Trophoblast cell (in vitro differentiated cells and primary cell): ENCODE measurements around the gene NLGN4X. TPM values are rescaled to one million over a fixed set of nuclear protein-coding genes. Genes with fewer than 3 reads are reported as not detected.
A peak's percentile ranks its signal among the peaks of the same experiment; 100 is the strongest.

ENCODE experiments used
- DNase-seq, 2 donors: peaks; one replicate each; pipeline ENCODE4 v3.0.0-alpha.2; 2016
- H2AFZ ChIP-seq: 2 replicates; pipeline ENCODE4 v1.6.1; 2013; ENCODE audit warnings: low read length, moderate library complexity, mild to moderate bottlenecking; ENCODE audit not compliant: insufficient read depth, poor library complexity
- H2AK5ac ChIP-seq: 2 replicates; pipeline ENCODE4 v1.6.1; 2013; ENCODE audit warnings: mild to moderate bottlenecking, low read length
- H2BK120ac ChIP-seq: 2 replicates; pipeline ENCODE4 v1.6.1; 2013; ENCODE audit warnings: low read length, mild to moderate bottlenecking, moderate library complexity; ENCODE audit not compliant: insufficient read depth, poor library complexity
- H2BK12ac ChIP-seq: 2 replicates; pipeline ENCODE4 v1.6.1; 2013; ENCODE audit warnings: mild to moderate bottlenecking, low read length, moderate library complexity
- H2BK5ac ChIP-seq: 2 replicates; pipeline ENCODE4 v1.6.1; 2013; ENCODE audit warnings: low read length, low read depth, moderate library complexity, mild to moderate bottlenecking; ENCODE audit not compliant: poor library complexity
- H3K14ac ChIP-seq: 2 replicates; pipeline ENCODE4 v1.6.1; 2013; ENCODE audit warnings: mild to moderate bottlenecking, low read length
- H3K18ac ChIP-seq: 2 replicates; pipeline ENCODE4 v1.6.1; 2013; ENCODE audit warnings: mild to moderate bottlenecking, low read length
- H3K23ac ChIP-seq: 2 replicates; pipeline ENCODE4 v1.6.1; 2013; ENCODE audit warnings: low read length
- H3K27ac ChIP-seq: 2 replicates; pipeline ENCODE4 v1.5.1; 2013; ENCODE audit warnings: low read depth, mild to moderate bottlenecking, inconsistent platforms, low read length, moderate library complexity
- H3K27me3 ChIP-seq: 2 replicates; pipeline ENCODE4 v1.6.1; 2013; ENCODE audit warnings: inconsistent platforms, mild to moderate bottlenecking, low read length, moderate library complexity; ENCODE audit not compliant: insufficient read depth
- H3K36me3 ChIP-seq, 2 experiments: 1 replicate in 1 of 2; 2 replicates in 1 of 2; pipeline ENCODE4 v1.6.1; 2013; ENCODE audit warnings: low read length in 2 of 2, mild to moderate bottlenecking in 2 of 2, moderate library complexity in 1 of 2; ENCODE audit not compliant: insufficient read depth in 2 of 2, control insufficient read depth in 1 of 2
- H3K4ac ChIP-seq: 2 replicates; pipeline ENCODE4 v1.6.1; 2013; ENCODE audit warnings: low read depth, mild to moderate bottlenecking, low read length, moderate library complexity
- H3K4me1 ChIP-seq, 2 experiments: 1 replicate in 1 of 2; 2 replicates in 1 of 2; pipeline ENCODE4 v1.6.1; 2013; ENCODE audit warnings: low read length in 2 of 2, mild to moderate bottlenecking in 2 of 2, moderate library complexity in 1 of 2; ENCODE audit not compliant: insufficient read depth in 2 of 2, control insufficient read depth in 1 of 2
- H3K4me2 ChIP-seq: 2 replicates; pipeline ENCODE4 v1.6.1; 2013; ENCODE audit warnings: inconsistent platforms, mild to moderate bottlenecking, low read length, moderate library complexity
- H3K4me3 ChIP-seq: 2 replicates; pipeline ENCODE4 v1.5.1; 2013; ENCODE audit warnings: mild to moderate bottlenecking, low read depth, low read length, inconsistent platforms
- H3K79me1 ChIP-seq: one replicate; pipeline ENCODE4 v1.6.1; 2013; ENCODE audit warnings: low read length
- H3K79me2 ChIP-seq: 2 replicates; pipeline ENCODE4 v1.6.1; 2013; ENCODE audit warnings: low read length, mild to moderate bottlenecking; ENCODE audit not compliant: control insufficient read depth, insufficient read depth, poor library complexity
- H3K9ac ChIP-seq: 2 replicates; pipeline ENCODE4 v1.6.1; 2013; ENCODE audit warnings: mild to moderate bottlenecking, low read length
- H3K9me3 ChIP-seq: 2 replicates; pipeline ENCODE4 v1.6.1; 2013; ENCODE audit warnings: low read depth, mild to moderate bottlenecking, control low read depth, inconsistent platforms, low read length; ENCODE audit not compliant: insufficient read depth
- H4K12ac ChIP-seq: 2 replicates; pipeline ENCODE4 v1.6.1; 2013; ENCODE audit warnings: low read depth, mild to moderate bottlenecking, low read length, moderate library complexity
- H4K8ac ChIP-seq: 2 replicates; pipeline ENCODE4 v1.6.1; 2013; ENCODE audit warnings: low read depth, mild to moderate bottlenecking, low read length, moderate library complexity
- H4K91ac ChIP-seq: one replicate; pipeline ENCODE4 v1.6.1; 2013; ENCODE audit warnings: low read depth, mild to moderate bottlenecking, low read length, moderate library complexity
- WGBS: extraction: QIAGEN DNeasy Blood & Tissue Kit; methylation state at CpG from one replicate; pipeline ENCODE4 v1.1.7; 2013; ENCODE audit warnings: missing lambda C conversion rate; ENCODE audit not compliant: insufficient read length, insufficient coverage; ENCODE audit errors: extremely low coverage; 5-methylcytosine and 5-hydroxymethylcytosine counted together
- polyA plus RNA-seq: library from polyadenylated mRNA; stranded (reverse); fragments of 200-250 nt; gene quantifications from 2 replicates; pipeline ENCODE4 v1.2.3, GENCODE V29; 2013

The NLGN4X gene
- polyA plus RNA-seq = 4.3 and 4.7 TPM in 2 replicates

DNA sequence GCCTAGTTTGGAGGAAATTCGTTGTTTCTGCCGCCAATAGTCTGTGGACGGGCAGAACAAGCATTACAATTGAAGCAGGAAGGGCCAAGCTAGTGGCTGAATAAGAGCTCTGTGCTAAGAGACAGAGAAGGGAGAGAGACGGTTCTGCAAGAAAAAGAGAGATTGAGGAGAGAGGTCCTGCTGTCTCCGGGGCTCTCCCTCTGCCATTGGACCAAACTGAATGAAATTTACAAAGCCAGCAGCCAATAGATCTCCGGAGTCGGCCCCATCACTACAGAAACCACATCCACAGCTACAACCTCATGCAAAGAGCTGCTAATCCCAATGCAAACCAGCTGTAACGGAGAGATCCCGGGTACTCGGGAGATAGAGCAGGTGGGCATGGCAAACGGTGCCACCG lies at the start of gene NLGN4X:
NLGN4X (minus strand) TSS at position 148 of the 400 bp plus-strand sequence. CDS start 77,401 bp downstream, outside the sequence.
- Histone ChIP-seq H4K12ac (no peak within 1 kb of the TSS), H2AFZ (no peak within 1 kb of the TSS), H3K27ac (no peak within 1 kb of the TSS), H3K23ac (no peak within 1 kb of the TSS), H3K36me3 (no peaks in the 10 kb centered on the region), H3K79me2 (peaks cover 4% of the 10 kb centered on the region), H2BK5ac (no peak within 1 kb of the TSS), H3K4me1 (peaks cover 3 to 6% of the 10 kb centered on the region in 2 experiments), H4K8ac (no peak within 1 kb of the TSS), H2BK12ac (no peak within 1 kb of the TSS), H3K4ac (no peak within 1 kb of the TSS), H3K9ac (no peak within 1 kb of the TSS), H3K4me2 (peak within 1 kb of the TSS; percentile 93), H3K14ac (no peak within 1 kb of the TSS), H3K9me3 (no peaks in the 10 kb centered on the region), H3K79me1 (no peaks in the 10 kb centered on the region), H3K27me3 (no peaks in the 10 kb centered on the region), H3K4me3 (no peak within 1 kb of the TSS), H2BK120ac (no peak within 1 kb of the TSS), H4K91ac (no peak within 1 kb of the TSS), H3K18ac (no peak within 1 kb of the TSS), H2AK5ac (no peak within 1 kb of the TSS)
- no peak for DNase-seq
- no CpG with 5 or more reads among the region's 12 CpGs for WGBS

DNA sequence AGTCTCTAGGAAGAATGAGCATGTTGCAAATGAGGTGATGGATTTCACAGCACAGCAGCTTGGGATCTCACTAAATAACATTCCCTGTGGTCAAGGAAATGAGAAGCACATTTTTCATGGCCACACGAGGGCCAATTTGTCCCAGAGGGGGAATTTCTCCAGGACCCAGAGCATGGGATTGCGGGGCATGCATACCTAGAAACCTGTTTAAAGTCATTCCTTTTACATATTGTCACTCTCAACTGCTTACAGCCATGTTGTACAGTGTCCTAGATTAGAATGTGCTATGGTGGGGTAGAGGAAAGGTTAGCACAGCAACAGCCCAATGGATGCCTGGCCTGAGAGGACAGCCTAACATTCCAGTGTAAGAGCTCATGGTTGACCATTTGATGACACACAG lies 37.4 kb upstream of the NLGN4X start:
- Histone ChIP-seq H4K8ac (no peak overlapping the region), H3K79me2 (no peaks in the 10 kb centered on the region), H3K36me3 (no peaks in the 10 kb centered on the region), H3K14ac (no peak overlapping the region), H4K12ac (no peak overlapping the region), H2BK12ac (no peak overlapping the region), H2AK5ac (no peak overlapping the region), H3K9ac (no peak overlapping the region), H4K91ac (no peak overlapping the region), H3K18ac (no peak overlapping the region), H3K9me3 (no peaks in the 10 kb centered on the region), H3K4me2 (no peak overlapping the region), H3K79me1 (no peaks in the 10 kb centered on the region), H2AFZ (no peak overlapping the region), H3K4ac (no peak overlapping the region), H3K27ac (no peak overlapping the region), H2BK5ac (no peak overlapping the region), H3K27me3 (no peaks in the 10 kb centered on the region), H3K4me3 (no peak overlapping the region), H3K23ac (no peak overlapping the region), H3K4me1 (no peaks in the 10 kb centered on the region), H2BK120ac (no peak overlapping the region)
- peak; percentile 84 to 87 for DNase-seq
- WGBS = no CpG with 5 or more reads among the region's 2 CpGs

DNA sequence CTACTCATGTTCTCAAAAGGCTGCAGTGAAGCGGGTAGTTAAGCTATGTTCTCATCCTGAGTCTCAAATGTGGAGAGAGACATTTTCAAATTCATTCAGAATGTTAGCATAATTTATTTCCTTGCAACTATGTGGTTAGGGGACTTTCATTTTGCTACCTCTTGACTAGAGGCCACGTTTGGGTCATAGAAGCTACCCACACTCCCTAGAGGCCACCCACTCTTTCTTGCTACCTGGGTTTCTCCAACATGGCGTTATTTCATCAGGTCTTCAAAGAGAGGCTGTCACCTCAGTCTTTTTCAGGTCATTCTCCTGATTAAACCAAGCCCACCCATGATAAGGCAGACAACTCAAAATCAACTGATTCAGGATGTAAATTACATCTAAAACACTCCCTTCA lies 34.3 kb upstream of the NLGN4X start:
- no peak overlapping the region for H4K91ac ChIP-seq
- H3K27me3 ChIP-seq = no peaks in the 10 kb centered on the region
- H3K79me1 ChIP-seq = no peaks in the 10 kb centered on the region
- H2BK5ac ChIP-seq = no peak overlapping the region
- H3K9me3 ChIP-seq = no peaks in the 10 kb centered on the region
- DNase-seq = no peak
- no peak overlapping the region for H2BK120ac ChIP-seq
- H3K18ac ChIP-seq = no peak overlapping the region
- no peak overlapping the region for H3K9ac ChIP-seq
- H2BK12ac ChIP-seq = no peak overlapping the region
- H3K36me3 ChIP-seq = no peaks in the 10 kb centered on the region
- H3K4me3 ChIP-seq = no peak overlapping the region
- H3K4ac ChIP-seq = no peak overlapping the region
- no CpG with 5 or more reads among the region's 3 CpGs for WGBS
- no peak overlapping the region for H2AK5ac ChIP-seq
- H3K4me1 ChIP-seq = no peaks in the 10 kb centered on the region
- H3K4me2 ChIP-seq = no peak overlapping the region
- H3K27ac ChIP-seq = no peak overlapping the region
- H4K8ac ChIP-seq = no peak overlapping the region
- H3K23ac ChIP-seq = no peak overlapping the region
- H3K14ac ChIP-seq = no peak overlapping the region
- H2AFZ ChIP-seq = no peak overlapping the region
- H4K12ac ChIP-seq = no peak overlapping the region
- no peaks in the 10 kb centered on the region for H3K79me2 ChIP-seq

DNA sequence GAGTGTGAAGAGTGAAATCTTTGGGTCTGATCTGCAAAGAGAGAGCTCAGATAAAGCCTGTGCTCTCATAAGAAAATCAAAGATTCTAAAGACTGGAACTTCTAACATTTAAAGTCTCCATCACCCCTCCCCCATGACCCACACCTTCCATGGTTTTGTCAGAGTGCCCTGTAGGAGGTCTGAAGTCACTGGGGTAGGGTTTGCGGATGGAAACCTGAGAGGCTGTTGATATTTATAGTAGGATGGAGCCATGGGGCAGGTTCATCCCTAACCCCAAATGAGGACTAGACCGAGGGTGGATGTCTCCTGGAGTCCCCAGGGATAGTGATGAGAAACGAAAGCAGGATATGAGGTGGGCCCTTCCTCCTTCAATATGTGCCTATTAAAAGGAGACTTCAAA lies 28.4 kb upstream of the NLGN4X start:
- Histone ChIP-seq H2AK5ac (no peak overlapping the region), H3K9me3 (no peaks in the 10 kb centered on the region), H4K8ac (no peak overlapping the region), H3K79me1 (no peaks in the 10 kb centered on the region), H2BK12ac (no peak overlapping the region), H2AFZ (no peak overlapping the region), H3K23ac (no peak overlapping the region), H4K91ac (no peak overlapping the region), H3K18ac (no peak overlapping the region), H3K27ac (no peak overlapping the region), H2BK5ac (no peak overlapping the region), H2BK120ac (no peak overlapping the region), H3K14ac (no peak overlapping the region), H3K4ac (no peak overlapping the region), H3K27me3 (no peaks in the 10 kb centered on the region), H3K36me3 (no peaks in the 10 kb centered on the region), H3K4me3 (no peak overlapping the region), H3K4me2 (no peak overlapping the region), H3K9ac (no peak overlapping the region), H4K12ac (no peak overlapping the region), H3K4me1 (no peaks in the 10 kb centered on the region), H3K79me2 (no peaks in the 10 kb centered on the region)
- no peak for DNase-seq
- no CpG with 5 or more reads among the region's 3 CpGs for WGBS
